SIG-M5 treated with dmso at 0.1 percent for 504 hours (cell line): Measurements from ENCODE around the gene CEP131.

Experiments
- DNase-seq: peaks from one replicate; lab custom pipeline; 2025; ENCODE audit not compliant: unreplicated experiment; lab: John Stamatoyannopoulos, UW

The CEP131 gene

GRCh38 chr17:81189016-81189415, 33.7 kb downstream of the CEP131 start:
- DNase-seq: no peak

GRCh38 chr17:81188491-81188840, 34.3 kb downstream of the CEP131 start:
- DNase-seq: no peak

GRCh38 chr17:81187586-81188490, 34.9 kb downstream of the CEP131 start:
- no peak for DNase-seq

DNA sequence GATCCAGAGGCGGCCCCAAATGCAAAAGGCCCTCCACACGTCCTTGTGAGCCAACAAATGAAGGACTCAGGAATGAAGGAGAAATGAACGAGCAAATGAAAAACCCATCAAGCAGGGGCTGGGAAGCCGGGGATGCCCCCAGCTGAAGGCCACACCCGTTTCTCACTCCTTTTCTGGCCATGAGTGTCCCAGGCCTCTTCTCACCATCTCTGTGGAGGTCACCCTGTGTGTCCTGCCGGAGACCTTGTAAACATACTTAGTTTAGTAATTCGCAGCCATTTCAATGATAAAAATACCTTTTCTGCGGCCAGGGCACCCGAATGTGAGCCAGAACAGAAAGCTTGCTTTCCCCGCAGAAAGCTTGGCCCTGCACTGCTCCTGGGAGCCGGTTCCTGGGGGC, 35.6 kb downstream of the CEP131 start:
- no peak for DNase-seq

GRCh38 chr17:81186203-81186602, 36.6 kb downstream of the CEP131 start:
- no peak for DNase-seq

DNA sequence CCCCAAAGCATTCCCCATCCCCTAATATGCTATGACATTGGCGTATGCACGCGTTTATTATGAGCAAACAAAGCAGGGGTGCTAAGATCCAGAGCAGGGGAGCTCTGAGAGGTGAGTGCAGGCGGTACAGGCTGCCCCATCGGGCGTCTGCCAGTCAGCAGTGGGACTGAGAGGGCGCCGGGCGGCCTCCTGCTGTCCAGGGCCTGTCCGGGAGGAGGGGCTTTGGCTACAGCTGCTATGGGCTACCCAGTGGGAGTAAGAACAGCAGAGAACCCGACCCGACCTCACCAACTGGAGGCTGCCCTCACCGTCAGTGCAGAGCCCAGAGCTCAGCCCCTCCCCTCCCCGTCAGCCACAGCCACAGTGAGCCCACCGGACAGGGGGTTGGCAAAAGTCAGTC, 38.2 kb downstream of the CEP131 start:
- no peak for DNase-seq

- no peak for DNase-seq
Observed at GRCh38 chr17:81183807-81184206, 39.0 kb downstream of the CEP131 start.

DNA sequence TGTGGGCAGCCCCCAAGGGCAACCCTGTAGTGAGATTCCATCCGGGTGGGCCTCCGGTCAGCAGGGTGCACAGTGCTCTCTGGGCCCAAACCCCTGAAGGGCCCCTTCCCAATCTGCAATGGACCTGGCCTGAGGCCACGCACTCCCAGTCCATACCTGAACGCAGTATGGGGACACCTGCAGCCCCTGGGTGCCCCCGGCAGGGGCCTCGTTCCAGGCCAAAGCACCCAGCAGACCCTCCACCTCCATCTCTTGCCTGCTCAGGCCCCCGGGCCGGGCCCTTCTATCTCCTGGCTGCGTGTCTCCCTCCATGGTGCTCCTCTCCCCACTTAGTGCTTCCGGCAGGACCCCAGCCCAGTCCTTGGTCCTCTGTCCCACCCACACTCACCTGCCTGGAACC, 39.4 kb downstream of the CEP131 start:
- DNase-seq: no peak

- no peak for DNase-seq
Observed at GRCh38 chr17:81182596-81182995, 40.2 kb downstream of the CEP131 start.

GRCh38 chr17:81181811-81182185, 41.0 kb downstream of the CEP131 start:
- no peak for DNase-seq

GRCh38 chr17:81180836-81181810, 41.6 kb downstream of the CEP131 start:
- no peak for DNase-seq

GRCh38 chr17:81179861-81180260, 42.9 kb downstream of the CEP131 start:
- DNase-seq: no peak

DNA sequence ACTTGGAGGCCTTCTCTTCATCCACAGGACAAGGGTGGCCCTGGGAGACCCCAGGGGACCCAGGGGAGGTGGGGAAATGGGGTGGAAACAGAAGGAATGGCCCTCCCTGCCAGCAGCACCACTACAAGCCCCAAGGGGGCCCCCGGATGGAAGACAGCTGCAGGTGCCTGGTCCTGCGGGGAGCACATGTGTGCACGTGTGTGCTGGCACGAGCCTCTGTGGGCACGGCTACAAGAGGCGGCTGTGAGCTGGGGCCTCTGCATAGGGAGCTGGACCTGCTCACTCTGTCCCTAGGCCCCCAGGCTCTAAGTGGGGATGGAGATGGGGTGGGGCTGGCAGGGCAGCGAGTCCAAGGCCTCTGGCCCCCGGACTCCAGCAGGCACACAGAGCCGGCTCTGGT, 43.5 kb downstream of the CEP131 start:
- DNase-seq: no peak

DNA sequence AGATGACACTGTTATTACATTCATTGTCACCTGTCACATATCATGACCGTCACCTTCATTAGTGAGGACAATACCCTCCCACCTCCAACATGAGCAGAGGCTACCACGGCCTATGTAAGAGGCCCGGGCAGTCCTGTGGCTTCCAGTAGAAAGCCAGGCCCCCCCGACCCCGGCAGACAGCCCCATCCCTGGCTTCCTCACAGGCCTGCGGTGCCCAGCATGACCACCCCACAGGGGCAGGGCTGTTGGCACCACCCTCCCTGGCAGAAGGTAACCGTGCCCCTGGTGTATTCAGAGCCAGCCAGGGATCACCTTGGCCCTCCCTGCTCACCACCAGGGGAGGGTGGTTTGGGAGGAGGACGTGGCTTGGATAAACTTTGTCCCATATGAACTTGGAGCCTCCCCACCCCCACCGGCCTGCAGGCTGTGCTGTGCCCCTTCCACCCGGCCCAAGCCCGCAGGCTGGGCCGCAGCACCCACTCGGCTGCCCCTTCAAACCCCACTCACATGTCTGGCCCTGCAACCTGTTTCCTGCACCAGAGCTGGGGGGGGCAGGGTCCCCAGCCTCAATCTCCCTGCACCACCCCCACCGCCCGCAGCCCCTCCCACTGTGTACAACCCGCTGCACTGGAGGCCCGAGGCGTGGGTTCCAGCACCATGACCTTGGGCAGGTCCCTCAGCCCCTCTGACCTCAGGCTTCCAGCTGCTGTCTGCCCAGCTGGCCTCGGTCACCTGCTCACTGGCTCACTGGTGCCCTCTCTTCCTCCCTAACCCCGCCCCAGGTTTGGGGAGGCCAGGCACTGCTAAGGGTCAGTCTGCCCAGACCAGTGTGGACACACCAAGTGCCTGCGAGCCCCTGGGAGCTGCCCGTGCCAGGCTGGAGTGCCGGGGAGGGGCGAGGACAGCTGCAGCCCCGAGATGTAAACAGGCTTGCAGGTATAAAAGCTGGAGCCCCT, 44.4 kb downstream of the CEP131 start:
- no peak for DNase-seq

DNA sequence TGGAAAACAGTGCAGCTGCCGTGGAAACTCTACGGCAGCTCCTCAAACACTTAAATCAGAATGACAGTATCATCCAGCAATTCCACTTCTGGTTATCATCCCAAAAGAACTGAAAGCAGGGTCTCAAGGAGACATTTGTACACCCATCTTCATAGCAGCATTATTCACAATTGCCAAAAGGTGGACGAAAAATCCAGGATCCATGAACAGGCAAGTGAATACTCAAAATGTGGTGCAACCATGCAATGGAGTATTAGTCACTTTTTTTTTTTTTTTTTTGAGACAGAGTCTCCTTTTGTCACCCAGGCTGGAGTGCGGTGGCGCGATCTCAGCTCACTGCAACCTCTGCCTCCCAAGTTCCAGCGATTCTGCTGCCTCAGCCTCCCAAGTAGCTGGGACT, 46.1 kb downstream of the CEP131 start:
- no peak for DNase-seq

DNA sequence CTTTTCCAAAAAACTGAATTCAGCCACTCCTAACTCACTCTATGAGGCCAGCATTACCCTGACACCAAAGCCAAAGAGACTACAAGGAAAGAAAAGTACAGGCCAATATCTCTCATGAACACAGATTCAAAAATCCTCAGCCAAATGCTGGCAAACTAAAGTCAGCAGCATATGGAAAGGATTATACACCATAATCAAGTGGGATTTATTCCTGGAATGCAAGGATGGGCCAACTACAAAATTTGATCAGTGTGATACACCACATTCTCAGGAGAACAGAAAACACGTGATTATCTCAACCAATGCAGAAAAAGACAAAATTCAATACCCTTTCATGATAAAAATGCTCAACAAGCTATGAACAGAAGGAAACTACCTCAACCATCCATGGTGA, 49.0 kb downstream of the CEP131 start:
- no peak for DNase-seq

DNA sequence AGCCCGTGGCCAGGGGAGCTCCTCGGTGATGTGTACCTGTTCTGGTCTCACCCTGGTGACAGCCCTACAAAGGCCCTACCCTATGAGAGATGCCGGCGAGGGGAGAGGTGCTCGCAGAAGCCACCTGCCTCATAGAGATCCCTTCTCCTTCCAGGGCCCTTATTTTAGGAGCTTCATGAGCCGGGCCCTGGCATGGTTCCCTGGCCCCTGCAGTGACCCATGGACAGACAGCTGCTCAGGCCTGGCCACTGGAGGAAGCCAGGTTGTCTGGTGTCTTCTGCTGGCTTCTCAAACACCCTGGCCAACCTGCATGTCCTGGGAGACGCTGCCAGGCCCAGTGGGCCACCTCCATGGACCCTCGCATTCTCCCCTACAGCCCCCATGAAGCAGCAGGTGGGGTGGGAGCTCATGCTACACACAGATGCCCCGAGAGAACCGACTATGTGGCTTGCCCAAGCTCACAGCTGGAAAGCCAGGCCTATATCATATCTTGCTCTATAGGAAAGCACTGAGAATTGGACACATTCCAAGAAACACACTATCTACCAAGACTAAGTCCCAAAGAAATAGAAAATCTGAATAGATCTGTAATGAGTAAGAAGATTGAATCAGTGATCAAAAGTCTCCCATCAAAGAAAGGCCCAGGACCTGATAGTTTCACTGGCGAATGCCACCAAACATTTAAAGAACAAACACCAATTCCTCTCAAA, 49.6 kb downstream of the CEP131 start:
- no peak for DNase-seq

DNA sequence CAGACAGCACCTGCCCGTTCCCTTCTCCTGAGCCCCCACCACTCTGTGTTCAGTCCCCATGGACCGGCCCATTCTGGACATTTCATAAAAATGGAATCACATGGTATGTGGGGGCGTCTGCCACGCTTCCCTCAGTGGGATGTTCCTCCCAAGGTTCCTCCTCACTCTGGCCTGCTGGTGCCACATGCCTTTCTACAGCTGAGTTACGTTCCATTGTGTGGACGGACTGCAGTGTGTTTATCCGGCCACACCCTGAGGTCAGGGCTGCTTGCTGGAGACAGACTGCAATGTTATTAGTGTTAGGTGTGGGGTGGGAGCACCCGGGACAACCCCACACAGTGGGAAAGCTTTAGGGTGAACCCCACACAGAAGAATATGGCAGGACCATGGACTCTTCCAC, 50.8 kb downstream of the CEP131 start:
- DNase-seq: no peak

DNA sequence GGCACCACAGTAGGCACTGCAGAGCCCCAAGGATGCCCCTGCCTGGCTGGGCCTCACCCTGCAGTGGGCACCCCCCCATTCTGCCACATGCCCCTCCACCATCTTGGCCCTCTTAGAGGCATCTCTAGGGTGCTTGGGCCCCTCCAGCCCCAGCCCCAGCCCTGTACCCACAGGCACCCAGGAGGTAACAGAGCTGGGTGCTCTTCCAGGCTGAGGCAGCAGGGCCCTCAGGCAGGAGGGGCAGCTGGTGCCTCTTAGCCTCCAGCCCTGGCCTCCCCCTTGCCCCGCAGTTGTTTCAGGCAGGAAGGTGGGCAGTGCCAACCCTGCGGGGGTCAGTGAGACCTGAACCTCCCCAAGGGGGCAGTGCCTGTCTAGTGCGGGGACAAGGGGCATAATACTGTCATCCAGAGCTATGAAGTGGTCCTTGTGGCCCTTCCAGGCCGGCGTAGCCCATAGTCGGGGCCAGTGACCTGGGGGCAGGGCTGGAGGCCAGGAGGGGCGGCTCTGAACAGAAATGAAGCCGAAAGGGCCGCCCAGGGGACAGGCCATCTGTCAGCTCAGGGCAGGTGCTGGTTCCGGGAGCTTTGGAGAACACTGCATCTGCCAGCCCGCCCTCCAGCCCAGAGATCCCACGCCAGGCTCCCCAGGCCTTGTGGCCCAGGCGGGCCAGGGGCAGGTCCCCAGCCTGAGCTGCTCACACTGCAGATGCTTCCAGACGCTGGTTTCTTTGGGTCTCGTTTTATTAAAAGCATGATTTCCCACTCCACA, 51.9 kb downstream of the CEP131 start:
- DNase-seq: no peak
